ENCODE data around the gene STYXL1.

Gene STYXL1

GRCh38 chr7:75991531-75992082, 56.2 kb downstream of the STYXL1 start:
- no peak overlapping the region for H3K9ac ChIP-seq (ENCODE audit: insufficient read length, low read depth)
- no peaks in the 10 kb centered on the region for H3K27me3 ChIP-seq (ENCODE audit: insufficient read depth, insufficient read length)
- TF ChIP-seq YY1 (IDR thresholded peaks at IDR 0.05; ENCODE audit: insufficient read depth, insufficient read length) = no peak
- no peak for TF ChIP-seq ZNF274 (IDR thresholded peaks at IDR 0.05; ENCODE audit: low read depth, low read length)
- TF ChIP-seq SUZ12 (IDR thresholded peaks at IDR 0.05; ENCODE audit: extremely low read depth, insufficient read depth, insufficient read length) = no peak
- no peak overlapping the region for H3K4me3 ChIP-seq (ENCODE audit: insufficient read length, low read depth)
- peaks cover 23% of the 10 kb centered on the region for H3K4me1 ChIP-seq (ENCODE audit: insufficient read depth, insufficient read length)
- DNase-seq (ENCODE audit: low read depth, low spot score) = no peak
- no peaks in the 10 kb centered on the region for H3K9me3 ChIP-seq (ENCODE audit: insufficient read depth, low read length)
- H3K36me3 ChIP-seq (ENCODE audit: insufficient read depth, insufficient read length, low read length) = peaks cover 35% of the 10 kb centered on the region

GRCh38 chr7:75989500-75990388, 58.1 kb downstream of the STYXL1 start:
- H3K4me1 ChIP-seq (ENCODE audit: insufficient read depth, insufficient read length) = peaks cover 19% of the 10 kb centered on the region
- no peaks in the 10 kb centered on the region for H3K27me3 ChIP-seq (ENCODE audit: insufficient read depth, insufficient read length)
- peaks cover 35% of the 10 kb centered on the region for H3K36me3 ChIP-seq (ENCODE audit: insufficient read depth, insufficient read length, low read length)
- H3K9me3 ChIP-seq (ENCODE audit: insufficient read depth, low read length) = no peaks in the 10 kb centered on the region
- TF ChIP-seq ZNF274 (IDR thresholded peaks at IDR 0.05; ENCODE audit: low read depth, low read length) (no peak), SUZ12 (IDR thresholded peaks at IDR 0.05; ENCODE audit: extremely low read depth, insufficient read depth, insufficient read length) (no peak), YY1 (IDR thresholded peaks at IDR 0.05; ENCODE audit: insufficient read depth, insufficient read length) (no peak)
- no peak overlapping the region for H3K4me3 ChIP-seq (ENCODE audit: insufficient read length, low read depth)
- DNase-seq (ENCODE audit: low read depth, low spot score) = no peak
- no peak overlapping the region for H3K9ac ChIP-seq (ENCODE audit: insufficient read length, low read depth)

DNA sequence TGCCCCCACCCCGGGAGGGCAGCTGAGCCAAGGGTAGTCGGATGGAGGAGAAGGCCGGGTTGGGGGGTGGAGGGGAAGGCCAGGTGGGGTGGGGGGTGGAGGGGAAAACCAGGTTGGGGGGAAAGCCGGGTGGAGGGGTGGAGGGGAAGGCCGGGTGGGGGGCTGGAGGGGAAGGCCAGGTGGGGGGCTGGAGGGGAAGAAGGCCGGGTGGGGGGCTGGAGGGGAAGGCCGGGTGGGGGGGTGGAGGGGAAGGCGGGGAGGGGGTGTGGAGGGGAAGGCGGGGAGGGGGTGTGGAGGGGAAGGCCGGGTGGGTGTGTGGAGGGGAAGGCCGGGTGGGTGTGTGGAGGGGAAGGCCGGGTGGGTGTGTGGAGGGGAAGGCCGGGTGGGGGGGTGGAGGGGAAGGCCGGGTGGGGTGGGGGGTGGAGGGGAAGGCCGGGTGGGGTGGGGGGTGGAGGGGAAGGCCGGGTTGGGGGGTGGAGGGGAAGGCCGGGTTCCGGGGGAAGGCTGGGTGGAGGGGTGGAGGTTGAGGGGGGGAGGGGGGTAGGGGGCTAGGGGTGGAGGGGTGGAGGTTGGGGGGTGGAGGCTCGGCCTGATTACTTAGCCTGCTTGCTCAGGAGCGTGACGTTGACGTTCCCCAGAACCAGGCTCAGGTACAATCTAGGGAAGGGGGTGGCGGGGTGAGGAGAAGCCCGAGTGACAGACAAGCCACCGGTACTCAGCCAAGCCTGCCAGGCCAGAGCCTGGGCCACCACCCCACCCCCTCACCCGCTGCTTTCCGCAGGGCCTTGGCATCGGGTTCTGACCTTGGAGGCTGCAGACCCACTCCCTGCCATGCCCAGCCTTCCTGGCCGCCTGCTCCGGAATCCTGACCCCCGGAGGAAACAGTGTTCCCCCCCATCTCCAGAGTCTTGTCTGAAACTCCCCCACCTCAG, 59.0 kb downstream of the STYXL1 start:
- no peak overlapping the region for H3K4me3 ChIP-seq (ENCODE audit: insufficient read length, low read depth)
- no peaks in the 10 kb centered on the region for H3K9me3 ChIP-seq (ENCODE audit: insufficient read depth, low read length)
- no peaks in the 10 kb centered on the region for H3K27me3 ChIP-seq (ENCODE audit: insufficient read depth, insufficient read length)
- TF ChIP-seq YY1 (IDR thresholded peaks at IDR 0.05; ENCODE audit: insufficient read depth, insufficient read length) (no peak), SUZ12 (IDR thresholded peaks at IDR 0.05; ENCODE audit: extremely low read depth, insufficient read depth, insufficient read length) (no peak), ZNF274 (IDR thresholded peaks at IDR 0.05; ENCODE audit: low read depth, low read length) (no peak)
- peaks cover 19% of the 10 kb centered on the region for H3K4me1 ChIP-seq (ENCODE audit: insufficient read depth, insufficient read length)
- H3K9ac ChIP-seq (ENCODE audit: insufficient read length, low read depth) = no peak overlapping the region
- DNase-seq (ENCODE audit: low read depth, low spot score) = no peak
- peaks cover 41% of the 10 kb centered on the region for H3K36me3 ChIP-seq (ENCODE audit: insufficient read depth, insufficient read length, low read length)

DNA sequence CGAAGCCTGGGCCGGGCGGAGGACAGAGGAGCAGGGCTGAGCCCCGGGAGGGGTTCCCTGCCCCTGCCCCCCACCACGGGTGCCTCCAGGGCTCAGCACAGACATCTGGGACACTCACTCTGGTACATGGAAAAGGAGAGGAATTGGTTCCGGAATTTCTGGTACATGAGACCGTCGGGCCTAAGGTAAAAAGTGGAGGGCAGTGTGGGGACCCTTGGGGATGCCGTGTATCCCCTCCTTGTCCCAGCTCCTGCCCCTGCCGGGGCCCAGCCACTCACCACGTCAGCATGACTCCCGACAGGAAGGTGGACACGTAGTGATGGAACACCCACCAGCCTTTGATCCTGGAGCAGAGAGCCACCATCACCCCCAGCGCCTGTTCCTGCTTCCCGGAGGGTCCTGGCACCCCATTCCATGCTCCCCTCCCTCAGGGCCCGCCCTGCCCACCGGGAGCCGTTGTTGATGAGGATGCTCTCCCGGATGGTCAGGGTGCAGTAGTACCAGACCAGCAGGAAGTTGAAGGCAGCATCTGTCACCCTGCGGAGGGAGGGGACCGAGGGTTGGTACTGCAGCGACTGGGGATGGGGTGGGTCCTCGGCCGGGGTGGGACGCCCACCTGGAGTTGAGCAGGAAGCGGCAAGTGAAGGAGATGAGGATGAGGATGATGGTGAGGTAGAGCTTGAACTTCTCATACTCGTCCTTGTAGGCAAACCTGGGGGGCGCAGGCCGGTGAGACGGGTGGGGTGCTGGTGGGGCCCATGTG, 59.8 kb downstream of the STYXL1 start:
- H3K9ac ChIP-seq (ENCODE audit: insufficient read length, low read depth) = no peak overlapping the region
- no peak for DNase-seq (ENCODE audit: low read depth, low spot score)
- H3K36me3 ChIP-seq (ENCODE audit: insufficient read depth, insufficient read length, low read length) = peaks cover 48% of the 10 kb centered on the region

DNA sequence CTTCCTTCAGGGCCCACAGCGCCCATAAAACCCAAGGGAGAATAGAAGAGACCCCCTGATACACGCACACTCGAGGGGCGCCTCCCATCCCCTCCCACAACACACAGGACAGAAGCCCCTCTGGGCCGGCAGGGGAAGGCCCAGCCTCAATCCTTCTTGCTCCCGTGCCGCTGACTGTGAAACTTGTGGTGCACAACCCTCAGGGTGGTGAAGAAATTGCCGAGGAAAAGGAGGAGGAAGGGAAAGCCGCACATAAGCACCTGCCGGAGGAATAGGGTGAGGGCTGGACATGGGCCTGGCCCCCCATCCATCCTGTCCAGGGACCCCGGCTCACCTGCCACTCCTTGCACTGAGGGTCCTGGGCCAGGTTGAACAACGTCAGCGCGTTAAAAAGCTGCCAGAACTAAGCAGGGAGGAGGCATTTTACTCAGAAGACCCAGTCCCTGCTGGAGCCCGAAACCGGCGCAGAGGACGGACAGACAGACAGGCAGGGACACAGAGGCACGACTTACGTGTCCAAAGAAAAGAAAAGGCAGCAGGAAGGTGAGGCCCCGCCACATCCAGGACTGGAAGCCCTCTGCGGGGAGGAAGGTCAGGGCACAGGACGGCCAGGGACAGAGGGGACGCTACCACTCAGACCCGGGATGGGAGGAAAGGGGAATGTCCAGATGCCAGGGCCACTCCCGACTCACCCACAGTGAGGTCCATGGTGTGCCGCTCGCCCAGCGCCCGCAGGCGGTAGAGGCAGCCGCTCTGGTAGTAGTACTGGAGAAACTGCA, 60.6 kb downstream of the STYXL1 start:
- TF ChIP-seq ZNF274 (IDR thresholded peaks at IDR 0.05; ENCODE audit: low read depth, low read length) = no peak
- H3K4me3 ChIP-seq (ENCODE audit: insufficient read length, low read depth) = no peak overlapping the region
- DNase-seq (ENCODE audit: low read depth, low spot score) = no peak
- H3K9ac ChIP-seq (ENCODE audit: insufficient read length, low read depth) = no peak overlapping the region
- H3K36me3 ChIP-seq (ENCODE audit: insufficient read depth, insufficient read length, low read length) = peaks cover 53% of the 10 kb centered on the region
- H3K27me3 ChIP-seq (ENCODE audit: insufficient read depth, insufficient read length) = no peaks in the 10 kb centered on the region
- H3K4me1 ChIP-seq (ENCODE audit: insufficient read depth, insufficient read length) = peaks cover 15% of the 10 kb centered on the region
- no peaks in the 10 kb centered on the region for H3K9me3 ChIP-seq (ENCODE audit: insufficient read depth, low read length)

More for the DNA sequence above, 59.8 kb downstream of the STYXL1 start:
- Histone ChIP-seq H3K4me3 (ENCODE audit: insufficient read length, low read depth) (no peak overlapping the region), H3K4me1 (ENCODE audit: insufficient read depth, insufficient read length) (peaks cover 15% of the 10 kb centered on the region), H3K27me3 (ENCODE audit: insufficient read depth, insufficient read length) (no peaks in the 10 kb centered on the region), H3K9me3 (ENCODE audit: insufficient read depth, low read length) (no peaks in the 10 kb centered on the region)
- TF ChIP-seq ZNF274 (IDR thresholded peaks at IDR 0.05; ENCODE audit: low read depth, low read length) (no peak), SUZ12 (IDR thresholded peaks at IDR 0.05; ENCODE audit: extremely low read depth, insufficient read depth, insufficient read length) (no peak), YY1 (IDR thresholded peaks at IDR 0.05; ENCODE audit: insufficient read depth, insufficient read length) (no peak)

- H3K4me1 ChIP-seq (ENCODE audit: insufficient read depth, insufficient read length) = peaks cover 15% of the 10 kb centered on the region
- DNase-seq (ENCODE audit: low read depth, low spot score) = no peak
- no peaks in the 10 kb centered on the region for H3K27me3 ChIP-seq (ENCODE audit: insufficient read depth, insufficient read length)
- peaks cover 59% of the 10 kb centered on the region for H3K36me3 ChIP-seq (ENCODE audit: insufficient read depth, insufficient read length, low read length)
- TF ChIP-seq ZNF274 (IDR thresholded peaks at IDR 0.05; ENCODE audit: low read depth, low read length) = no peak
- TF ChIP-seq YY1 (IDR thresholded peaks at IDR 0.05; ENCODE audit: insufficient read depth, insufficient read length) = no peak
- no peak for TF ChIP-seq SUZ12 (IDR thresholded peaks at IDR 0.05; ENCODE audit: extremely low read depth, insufficient read depth, insufficient read length)
- no peak overlapping the region for H3K9ac ChIP-seq (ENCODE audit: insufficient read length, low read depth)
- H3K4me3 ChIP-seq (ENCODE audit: insufficient read length, low read depth) = no peak overlapping the region
- no peaks in the 10 kb centered on the region for H3K9me3 ChIP-seq (ENCODE audit: insufficient read depth, low read length)
These were observed 61.5 kb downstream of the STYXL1 start for GRCh38 chr7:75986147-75986781.
